Measurements from ENCODE around the gene XRCC5.

- TF ChIP-seq SIN3A (IDR thresholded peaks at IDR 0.05; ENCODE audit: borderline replicate concordance, insufficient read depth, low read length) (no peak), REST (IDR thresholded peaks at IDR 0.05; ENCODE audit: insufficient read depth in 1 of 2, low read depth in 2 of 2, low read length in 2 of 2) (no peak), TAF1 (IDR thresholded peaks at IDR 0.05; ENCODE audit: borderline replicate concordance, insufficient read depth, low read length) (no peak), POLR2AphosphoS5 (IDR thresholded peaks at IDR 0.05; ENCODE audit: low read depth, low read length) (no peak)
Observed at GRCh38 chr2:216144857-216145256, 35.7 kb downstream of the XRCC5 start.

Measured in PFSK-1 (cell line).